NCI-H2081 treated with DMSO at 0.1 percent for 48 hours (cell line): ENCODE results near the gene PHTF2.
"Not testable (repeated sequence)": the region's sequence is repeated elsewhere in the genome, so short reads cannot be mapped to it uniquely, and the experiment has no call there.

Source experiments
- DNase-seq: peaks from one replicate; lab custom pipeline; 2025; lab: John Stamatoyannopoulos, UW

PHTF2 gene

GRCh38 chr7:77798394-77799077 lies at the start of gene PHTF2, which contains the start of gene TMEM60:
Gene PHTF2 (plus strand): TSS chr7:77798773.
Gene TMEM60 (minus strand): TSS chr7:77798434. CDS start chr7:77794373, 4,061 bp downstream.
- DNase-seq = peak; percentile 100

- no peak for DNase-seq
These were observed 46.6 kb upstream of the PHTF2 start for GRCh38 chr7:77752016-77752415.

- DNase-seq = peak; percentile 73
These were observed 45.4 kb upstream of the PHTF2 start for GRCh38 chr7:77753173-77753572.

GRCh38 chr7:77757589-77757988 lies 41.0 kb upstream of the PHTF2 start:
- DNase-seq = no peak

GRCh38 chr7:77759294-77759889 lies 39.2 kb upstream of the PHTF2 start:
- peak; percentile 8 for DNase-seq

- no peak for DNase-seq
These were observed 37.6 kb upstream of the PHTF2 start for GRCh38 chr7:77760809-77761453.

GRCh38 chr7:77765481-77765880 lies 33.1 kb upstream of the PHTF2 start:
- no peak for DNase-seq

- no peak for DNase-seq
These were observed 32.4 kb upstream of the PHTF2 start for GRCh38 chr7:77765906-77766800.

GRCh38 chr7:77766801-77767605 lies 31.6 kb upstream of the PHTF2 start:
- DNase-seq = no peak

GRCh38 chr7:77770316-77770715 lies 28.3 kb upstream of the PHTF2 start:
- DNase-seq = no peak

GRCh38 chr7:77771901-77772300 lies 26.7 kb upstream of the PHTF2 start:
- DNase-seq = no peak

GRCh38 chr7:77778535-77778934 lies 20.0 kb upstream of the PHTF2 start:
- no peak for DNase-seq

- DNase-seq = no peak
These were observed 16.2 kb upstream of the PHTF2 start for GRCh38 chr7:77782383-77782782.

GRCh38 chr7:77783111-77783510 lies 15.5 kb upstream of the PHTF2 start:
- no peak for DNase-seq

- no peak for DNase-seq
These were observed 15.0 kb upstream of the PHTF2 start for GRCh38 chr7:77783545-77783944.

- not testable (repeated sequence) for DNase-seq
These were observed 14.1 kb upstream of the PHTF2 start for GRCh38 chr7:77784426-77784825.

GRCh38 chr7:77786018-77786417 lies 12.6 kb upstream of the PHTF2 start:
- DNase-seq = no peak

- no peak for DNase-seq
These were observed 11.8 kb upstream of the PHTF2 start for GRCh38 chr7:77786741-77787140.

GRCh38 chr7:77788327-77788902 lies 10.2 kb upstream of the PHTF2 start:
- no peak for DNase-seq

GRCh38 chr7:77791336-77791735 lies 7.2 kb upstream of the PHTF2 start:
- DNase-seq = no peak

GRCh38 chr7:77791956-77792355 lies 6.6 kb upstream of the PHTF2 start:
- DNase-seq = no peak
